ENCODE data around the gene MACIR. TPM values are rescaled to one million over a fixed set of nuclear protein-coding genes. Genes with fewer than 3 reads are reported as not detected.

The MACIR gene
- total and polyA plus RNA-seq, 2 donors (not counting 1 experiment from before 2014, with no cell fraction given): 3.5 to 7.3 TPM

GRCh38 chr5:103295424-103295823, 36.9 kb downstream of the MACIR start:
- no peak for DNase-seq (ENCODE audit: low read depth in 2 of 2)
- no peaks in the 10 kb centered on the region for H3K4me1 ChIP-seq (ENCODE audit: control insufficient read depth, extremely low read depth, insufficient read depth, low read length)
- H4K20me1 ChIP-seq (ENCODE audit: control insufficient read depth, extremely low read depth, insufficient read depth, low read length): no peaks in the 10 kb centered on the region
- no peak overlapping the region for H3K9ac ChIP-seq (ENCODE audit: insufficient read depth, low read length)
- no peaks in the 10 kb centered on the region for H3K36me3 ChIP-seq (ENCODE audit: control insufficient read depth, insufficient read depth, low read length)
- no peaks in the 10 kb centered on the region for H3K27me3 ChIP-seq (ENCODE audit: control insufficient read depth, insufficient read depth, low read length)
- no peaks in the 10 kb centered on the region for H3K9me3 ChIP-seq (ENCODE audit: control insufficient read depth, insufficient read depth, low read depth, low read length)
- H3K4me3 ChIP-seq (replicated peaks in 1 of 4; ENCODE audit: control extremely low read depth in 1 of 4, insufficient read depth in 1 of 4, low read depth in 3 of 4, low read length in 4 of 4): no peak overlapping the region
- H2AFZ ChIP-seq (ENCODE audit: low read length): no peak overlapping the region
- no peaks in the 10 kb centered on the region for H3K79me2 ChIP-seq (ENCODE audit: control insufficient read depth, insufficient read depth, low read length)
- no peak overlapping the region for H3K27ac ChIP-seq (ENCODE audit: insufficient read depth, low read length)
- no peak for TF ChIP-seq EZH2 (IDR thresholded peaks at IDR 0.05; ENCODE audit: low read length, missing control alignments)
- no peak for TF ChIP-seq CTCF (conservative IDR thresholded peaks at IDR 0.05 in 1 of 2, IDR thresholded peaks at IDR 0.05 in 1 of 2; ENCODE audit: low read depth in 1 of 2, low read length in 2 of 2)
- H3K4me2 ChIP-seq (ENCODE audit: extremely low read depth, insufficient read depth, low read length): no peak overlapping the region

- no peak for DNase-seq (ENCODE audit: low read depth in 2 of 2)
Measured at GRCh38 chr5:103295871-103296270, 37.3 kb downstream of the MACIR start.

GRCh38 chr5:103298117-103298516, 39.6 kb downstream of the MACIR start:
- H3K4me3 ChIP-seq (replicated peaks in 1 of 4; ENCODE audit: control extremely low read depth in 1 of 4, insufficient read depth in 1 of 4, low read depth in 3 of 4, low read length in 4 of 4): no peak overlapping the region
- no peak overlapping the region for H3K27ac ChIP-seq (ENCODE audit: insufficient read depth, low read length)
- H3K27me3 ChIP-seq (ENCODE audit: control insufficient read depth, insufficient read depth, low read length): no peaks in the 10 kb centered on the region
- H3K4me2 ChIP-seq (ENCODE audit: extremely low read depth, insufficient read depth, low read length): no peak overlapping the region
- H2AFZ ChIP-seq (ENCODE audit: low read length): no peak overlapping the region
- no peaks in the 10 kb centered on the region for H3K4me1 ChIP-seq (ENCODE audit: control insufficient read depth, extremely low read depth, insufficient read depth, low read length)
- no peaks in the 10 kb centered on the region for H3K9me3 ChIP-seq (ENCODE audit: control insufficient read depth, insufficient read depth, low read depth, low read length)
- H3K36me3 ChIP-seq (ENCODE audit: control insufficient read depth, insufficient read depth, low read length): no peaks in the 10 kb centered on the region
- DNase-seq (ENCODE audit: low read depth in 2 of 2): no peak
- TF ChIP-seq EZH2 (IDR thresholded peaks at IDR 0.05; ENCODE audit: low read length, missing control alignments) (no peak), CTCF (conservative IDR thresholded peaks at IDR 0.05 in 1 of 2, IDR thresholded peaks at IDR 0.05 in 1 of 2; ENCODE audit: low read depth in 1 of 2, low read length in 2 of 2) (no peak)
- H3K79me2 ChIP-seq (ENCODE audit: control insufficient read depth, insufficient read depth, low read length): no peaks in the 10 kb centered on the region
- no peak overlapping the region for H3K9ac ChIP-seq (ENCODE audit: insufficient read depth, low read length)
- no peaks in the 10 kb centered on the region for H4K20me1 ChIP-seq (ENCODE audit: control insufficient read depth, extremely low read depth, insufficient read depth, low read length)

More at GRCh38 chr5:103295871-103296270, 37.3 kb downstream of the MACIR start:
- Histone ChIP-seq H3K27me3 (ENCODE audit: control insufficient read depth, insufficient read depth, low read length) (no peaks in the 10 kb centered on the region), H3K27ac (ENCODE audit: insufficient read depth, low read length) (no peak overlapping the region), H3K4me1 (ENCODE audit: control insufficient read depth, extremely low read depth, insufficient read depth, low read length) (no peaks in the 10 kb centered on the region), H3K4me3 (replicated peaks in 1 of 4; ENCODE audit: control extremely low read depth in 1 of 4, insufficient read depth in 1 of 4, low read depth in 3 of 4, low read length in 4 of 4) (no peak overlapping the region), H3K9me3 (ENCODE audit: control insufficient read depth, insufficient read depth, low read depth, low read length) (no peaks in the 10 kb centered on the region), H3K4me2 (ENCODE audit: extremely low read depth, insufficient read depth, low read length) (no peak overlapping the region), H4K20me1 (ENCODE audit: control insufficient read depth, extremely low read depth, insufficient read depth, low read length) (no peaks in the 10 kb centered on the region), H3K79me2 (ENCODE audit: control insufficient read depth, insufficient read depth, low read length) (no peaks in the 10 kb centered on the region), H3K9ac (ENCODE audit: insufficient read depth, low read length) (no peak overlapping the region), H2AFZ (ENCODE audit: low read length) (no peak overlapping the region), H3K36me3 (ENCODE audit: control insufficient read depth, insufficient read depth, low read length) (no peaks in the 10 kb centered on the region)
- TF ChIP-seq CTCF (conservative IDR thresholded peaks at IDR 0.05 in 1 of 2, IDR thresholded peaks at IDR 0.05 in 1 of 2; ENCODE audit: low read depth in 1 of 2, low read length in 2 of 2): no peak

Measured in fibroblast of lung (primary cell).